ENCODE results near the gene CCNB1IP1. TPM values are rescaled to one million over a fixed set of nuclear protein-coding genes. Genes with fewer than 3 reads are reported as not detected.
"Not testable (repeated sequence)": the region's sequence is repeated elsewhere in the genome, so short reads cannot be mapped to it uniquely, and the experiment has no call there.

Gene CCNB1IP1
- total RNA-seq, 3 donors from 2014 or later, result 65.8 to 78.3 (median 65.9) TPM

GRCh38 chr14:20278414-20278813, 54.7 kb downstream of the CCNB1IP1 start:
- DNase-seq (ENCODE audit: low spot score in 2 of 2), result no peak
- Histone ChIP-seq H3K36me3 (no peaks in the 10 kb centered on the region), H3K4me1 (no peaks in the 10 kb centered on the region), H3K9me3 (peaks cover 0 to 19% of the 10 kb centered on the region in 2 donors), H3K4me3 (no peak overlapping the region), H3K27me3 (no peaks in the 10 kb centered on the region), H3K27ac (no peak overlapping the region)
- no peak for TF ChIP-seq CTCF (IDR thresholded peaks at IDR 0.05)
- TF ChIP-seq POLR2AphosphoS5 (IDR thresholded peaks at IDR 0.05), result no peak
- no peak for TF ChIP-seq POLR2A (IDR thresholded peaks at IDR 0.05)
- intact Hi-C loops (cut with DNase I; ENCODE audit: low total_unique reads), result no loop called here

- Histone ChIP-seq H3K4me1 (no peaks in the 10 kb centered on the region), H3K36me3 (no peaks in the 10 kb centered on the region), H3K4me3 (no peak overlapping the region), H3K27me3 (no peaks in the 10 kb centered on the region), H3K9me3 (peaks cover 6 to 29% of the 10 kb centered on the region in 2 donors), H3K27ac (no peak overlapping the region)
- TF ChIP-seq POLR2A (IDR thresholded peaks at IDR 0.05), result no peak
- no peak for TF ChIP-seq CTCF (IDR thresholded peaks at IDR 0.05)
- no peak for TF ChIP-seq POLR2AphosphoS5 (IDR thresholded peaks at IDR 0.05)
- intact Hi-C loops (cut with DNase I; ENCODE audit: low total_unique reads), result no loop called here
- DNase-seq (ENCODE audit: low spot score in 2 of 2), result no peak
These were observed 55.7 kb downstream of the CCNB1IP1 start for GRCh38 chr14:20277409-20277808.

- H3K4me3 ChIP-seq, result no peak overlapping the region
These were observed 59.0 kb downstream of the CCNB1IP1 start for GRCh38 chr14:20274062-20274461.

GRCh38 chr14:20264361-20264760, 68.7 kb downstream of the CCNB1IP1 start:
- intact Hi-C loops (cut with DNase I; ENCODE audit: low total_unique reads); DNase-seq (ENCODE audit: low spot score in 2 of 2); H3K27me3 ChIP-seq: not testable (repeated sequence)

More at GRCh38 chr14:20274062-20274461, 59.0 kb downstream of the CCNB1IP1 start:
- H3K4me1 ChIP-seq, result no peaks in the 10 kb centered on the region
- H3K27me3 ChIP-seq, result no peaks in the 10 kb centered on the region
- no peak for DNase-seq (ENCODE audit: low spot score in 2 of 2)
- peaks cover 14 to 42% of the 10 kb centered on the region in 2 donors for H3K9me3 ChIP-seq
- TF ChIP-seq POLR2A (IDR thresholded peaks at IDR 0.05) (no peak), POLR2AphosphoS5 (IDR thresholded peaks at IDR 0.05) (no peak), CTCF (IDR thresholded peaks at IDR 0.05) (no peak)
- H3K27ac ChIP-seq, result no peak overlapping the region
- intact Hi-C loops (cut with DNase I; ENCODE audit: low total_unique reads), result no loop called here
- no peaks in the 10 kb centered on the region for H3K36me3 ChIP-seq

GRCh38 chr14:20262642-20263128, 70.4 kb downstream of the CCNB1IP1 start:
- no peak overlapping the region for H3K27ac ChIP-seq
- H3K36me3 ChIP-seq, result no peaks in the 10 kb centered on the region
- TF ChIP-seq CTCF (IDR thresholded peaks at IDR 0.05) (no peak), POLR2A (IDR thresholded peaks at IDR 0.05) (no peak), POLR2AphosphoS5 (IDR thresholded peaks at IDR 0.05) (no peak)
- no peak for DNase-seq (ENCODE audit: low spot score in 2 of 2)
- peaks cover 0 to 3% of the 10 kb centered on the region in 2 donors for H3K9me3 ChIP-seq
- H3K4me1 ChIP-seq, result no peaks in the 10 kb centered on the region
- H3K4me3 ChIP-seq, result no peak overlapping the region
- H3K27me3 ChIP-seq, result no peaks in the 10 kb centered on the region
- intact Hi-C loops (cut with DNase I; ENCODE audit: low total_unique reads), result no loop called here

More at GRCh38 chr14:20264361-20264760, 68.7 kb downstream of the CCNB1IP1 start:
- not testable (repeated sequence) for H3K4me3 ChIP-seq, H3K36me3 ChIP-seq, H3K27ac ChIP-seq, H3K4me1 ChIP-seq, H3K9me3 ChIP-seq

Other genes with a start within 250 kb of the CCNB1IP1 start
- not detected for gene OR4K17, start 222.5 kb downstream of the CCNB1IP1 start, total RNA-seq
- not detected for gene OR4N5, start 194.5 kb downstream of the CCNB1IP1 start, total RNA-seq
- gene OR11G2, start 142.4 kb downstream of the CCNB1IP1 start, total RNA-seq, result not detected
- not detected for gene OR11H6, start 109.6 kb downstream of the CCNB1IP1 start, total RNA-seq
- not detected for gene OR11H7, start 104.3 kb downstream of the CCNB1IP1 start, total RNA-seq
- gene OR11H4, start 94.0 kb downstream of the CCNB1IP1 start, total RNA-seq, result not detected
- gene TTC5, start 27.3 kb downstream of the CCNB1IP1 start, total RNA-seq, result 10 to 100 TPM; 10.1 to 21.0 (median 16.2) TPM
- gene PARP2, start 10.4 kb upstream of the CCNB1IP1 start, total RNA-seq, result 10 to 100 TPM; 14.7 to 20.0 (median 17.9) TPM
- 10 to 100 TPM; 21.3 to 34.5 (median 27.2) TPM for gene TEP1, start 80.2 kb upstream of the CCNB1IP1 start, total RNA-seq
- under 1 TPM; 0.29 to 0.64 (median 0.33) TPM for gene KLHL33, start 102.9 kb upstream of the CCNB1IP1 start, total RNA-seq
- 10 to 100 TPM; 38.1 to 66.9 (median 57.5) TPM for gene OSGEP, start 121.5 kb upstream of the CCNB1IP1 start, total RNA-seq
- gene APEX1, start 121.9 kb upstream of the CCNB1IP1 start, total RNA-seq, result 100 to 1,000 TPM; 129 to 165 (median 150) TPM
- 10 to 100 TPM; 23.6 to 34.1 (median 29.9) TPM for gene PIP4P1, start 128.2 kb upstream of the CCNB1IP1 start, total RNA-seq
- 10 to 100 TPM; 26.4 to 60.0 (median 38.8) TPM for gene PNP, start 136.1 kb upstream of the CCNB1IP1 start, total RNA-seq
- not detected for gene RNASE10, start 172.3 kb upstream of the CCNB1IP1 start, total RNA-seq
- not detected for gene RNASE9, start 227.8 kb upstream of the CCNB1IP1 start, total RNA-seq

Data from breast epithelium (tissue), 4 donors.